Karpas-422 (cell line): ENCODE data around the gene PPP1R9B. TPM values are rescaled to one million over a fixed set of nuclear protein-coding genes. Genes with fewer than 3 reads are reported as not detected.

ENCODE experiments used
- DNase-seq: peaks from one replicate; pipeline ENCODE4 v3.0.0-alpha.2; 2015
- H2AFZ ChIP-seq: fragments of 200-600 bp; sonication (generic); 2 replicates; pipeline ENCODE4 v1.6.1; 2014; ENCODE audit warnings: antibody characterized with exemption, low read length, mixed read lengths
- H3K27ac ChIP-seq: fragments of 200-600 bp; sonication (generic); 2 replicates; pipeline ENCODE4 v1.5.1; 2014; ENCODE audit warnings: mild to moderate bottlenecking, low read length, moderate library complexity
- H3K27me3 ChIP-seq: fragments of 200-600 bp; sonication (generic); 2 replicates; pipeline ENCODE4 v1.6.1; 2014; ENCODE audit warnings: low read length, mixed read lengths
- H3K36me3 ChIP-seq: fragments of 200-600 bp; sonication (generic); 2 replicates; pipeline ENCODE4 v1.6.1; 2014; ENCODE audit warnings: low read length, mixed read lengths; ENCODE audit not compliant: insufficient read depth
- H3K4me1 ChIP-seq: fragments of 200-600 bp; sonication (generic); 2 replicates; pipeline ENCODE4 v1.6.1; 2014; ENCODE audit warnings: mild to moderate bottlenecking, low read length, mixed read lengths
- H3K4me2 ChIP-seq: fragments of 200-600 bp; sonication (generic); 2 replicates; pipeline ENCODE4 v1.6.1; 2014; ENCODE audit warnings: low read length, low read depth, mild to moderate bottlenecking; ENCODE audit not compliant: poor library complexity, severe bottlenecking
- H3K4me3 ChIP-seq: fragments of 200-600 bp; sonication (generic); 2 replicates; pipeline ENCODE4 v1.5.1; 2014; ENCODE audit warnings: mild to moderate bottlenecking, antibody characterized with exemption, low read length, mixed read lengths
- H3K79me2 ChIP-seq: fragments of 200-600 bp; sonication (generic); 2 replicates; pipeline ENCODE4 v1.6.1; 2014; ENCODE audit warnings: mild to moderate bottlenecking, low read length, mixed read lengths
- H3K9ac ChIP-seq: fragments of 200-600 bp; sonication (generic); 2 replicates; pipeline ENCODE4 v1.6.0; 2014; ENCODE audit warnings: low read length
- H3K9me2 ChIP-seq: fragments of 200-600 bp; sonication (generic), shearing (Covaris generic); replicated peaks from 2 replicates; pipeline ENCODE4 v1.6.0; 2014; ENCODE audit warnings: mild to moderate bottlenecking, low read length, moderate library complexity; ENCODE audit not compliant: insufficient read depth
- H3K9me3 ChIP-seq: fragments of 300-700, 200-600 bp; sonication (generic); 2 replicates; pipeline ENCODE4 v1.6.1; 2014; ENCODE audit warnings: low read length, mixed read lengths
- H4K20me1 ChIP-seq: fragments of 200-600 bp; sonication (generic); 2 replicates; pipeline ENCODE4 v1.6.1; 2014; ENCODE audit warnings: mild to moderate bottlenecking, antibody characterized with exemption, low read length, low read depth; ENCODE audit not compliant: insufficient read depth
- total RNA-seq: library from RNA; depleted of rRNA; stranded (reverse); fragments of >200 nt; shearing (Covaris generic); gene quantifications from 2 replicates; pipeline ENCODE4 v1.2.3, GENCODE V29; 2014; ENCODE audit warnings: low replicate concordance; rRNA removed

The PPP1R9B gene, protein sequence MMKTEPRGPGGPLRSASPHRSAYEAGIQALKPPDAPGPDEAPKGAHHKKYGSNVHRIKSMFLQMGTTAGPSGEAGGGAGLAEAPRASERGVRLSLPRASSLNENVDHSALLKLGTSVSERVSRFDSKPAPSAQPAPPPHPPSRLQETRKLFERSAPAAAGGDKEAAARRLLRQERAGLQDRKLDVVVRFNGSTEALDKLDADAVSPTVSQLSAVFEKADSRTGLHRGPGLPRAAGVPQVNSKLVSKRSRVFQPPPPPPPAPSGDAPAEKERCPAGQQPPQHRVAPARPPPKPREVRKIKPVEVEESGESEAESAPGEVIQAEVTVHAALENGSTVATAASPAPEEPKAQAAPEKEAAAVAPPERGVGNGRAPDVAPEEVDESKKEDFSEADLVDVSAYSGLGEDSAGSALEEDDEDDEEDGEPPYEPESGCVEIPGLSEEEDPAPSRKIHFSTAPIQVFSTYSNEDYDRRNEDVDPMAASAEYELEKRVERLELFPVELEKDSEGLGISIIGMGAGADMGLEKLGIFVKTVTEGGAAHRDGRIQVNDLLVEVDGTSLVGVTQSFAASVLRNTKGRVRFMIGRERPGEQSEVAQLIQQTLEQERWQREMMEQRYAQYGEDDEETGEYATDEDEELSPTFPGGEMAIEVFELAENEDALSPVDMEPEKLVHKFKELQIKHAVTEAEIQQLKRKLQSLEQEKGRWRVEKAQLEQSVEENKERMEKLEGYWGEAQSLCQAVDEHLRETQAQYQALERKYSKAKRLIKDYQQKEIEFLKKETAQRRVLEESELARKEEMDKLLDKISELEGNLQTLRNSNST
- 41.0 and 106 TPM in 2 replicates for total RNA-seq

DNA sequence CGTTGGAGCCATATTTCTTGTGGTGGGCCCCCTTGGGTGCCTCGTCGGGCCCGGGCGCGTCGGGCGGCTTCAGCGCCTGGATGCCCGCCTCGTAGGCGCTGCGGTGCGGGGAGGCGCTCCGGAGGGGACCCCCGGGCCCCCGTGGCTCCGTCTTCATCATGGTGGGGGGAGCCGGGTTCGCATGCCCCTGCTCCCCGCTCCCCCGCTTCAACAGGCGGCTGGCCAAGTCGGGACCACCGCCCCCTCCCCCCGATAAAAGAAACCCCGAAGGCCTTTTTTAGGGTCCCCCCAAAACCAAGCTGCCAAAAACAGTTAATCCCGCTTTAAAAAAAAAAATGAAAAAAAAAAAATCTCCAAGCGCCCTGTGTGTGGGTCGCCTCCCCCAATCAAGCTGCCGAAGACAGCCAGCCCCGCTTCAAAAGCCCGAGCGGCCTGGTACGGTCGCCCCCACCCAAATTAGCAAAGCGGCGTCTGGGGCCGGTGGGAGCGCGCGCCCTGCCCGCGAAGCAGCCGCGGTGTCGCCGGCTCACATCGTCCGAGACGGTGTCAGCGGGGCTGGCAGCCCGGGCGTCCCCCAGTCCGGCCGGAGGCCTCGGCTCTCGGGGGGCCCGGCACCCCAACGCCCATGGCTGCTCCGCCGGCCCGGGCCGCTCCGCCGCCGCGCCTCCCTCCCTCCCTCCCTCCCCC lies at the start of gene PPP1R9B:
Gene PPP1R9B (minus strand): TSS at position 324 of the 687 bp plus-strand sequence. CDS start 164 bp downstream, at position 160.
- Histone ChIP-seq H3K9me2 (no peaks in the 10 kb centered on the region), H3K79me2 (peaks cover 54% of the 10 kb centered on the region), H3K27me3 (no peaks in the 10 kb centered on the region), H3K27ac (peak within 1 kb of the TSS; percentile 97), H2AFZ (peak within 1 kb of the TSS; percentile 48; the same call in 1 of the 2 replicates), H3K9me3 (no peaks in the 10 kb centered on the region), H3K9ac (peak within 1 kb of the TSS; percentile 98), H3K4me1 (peaks cover 52% of the 10 kb centered on the region), H3K36me3 (0 out of 2 replicates have a peak, but pooled peaks cover under 1% of the 10 kb centered on the region), H4K20me1 (peaks cover 23% of the 10 kb centered on the region), H3K4me3 (peak within 1 kb of the TSS; percentile 95), H3K4me2 (peak within 1 kb of the TSS; percentile 98)
- DNase-seq: peak; percentile 67

DNA sequence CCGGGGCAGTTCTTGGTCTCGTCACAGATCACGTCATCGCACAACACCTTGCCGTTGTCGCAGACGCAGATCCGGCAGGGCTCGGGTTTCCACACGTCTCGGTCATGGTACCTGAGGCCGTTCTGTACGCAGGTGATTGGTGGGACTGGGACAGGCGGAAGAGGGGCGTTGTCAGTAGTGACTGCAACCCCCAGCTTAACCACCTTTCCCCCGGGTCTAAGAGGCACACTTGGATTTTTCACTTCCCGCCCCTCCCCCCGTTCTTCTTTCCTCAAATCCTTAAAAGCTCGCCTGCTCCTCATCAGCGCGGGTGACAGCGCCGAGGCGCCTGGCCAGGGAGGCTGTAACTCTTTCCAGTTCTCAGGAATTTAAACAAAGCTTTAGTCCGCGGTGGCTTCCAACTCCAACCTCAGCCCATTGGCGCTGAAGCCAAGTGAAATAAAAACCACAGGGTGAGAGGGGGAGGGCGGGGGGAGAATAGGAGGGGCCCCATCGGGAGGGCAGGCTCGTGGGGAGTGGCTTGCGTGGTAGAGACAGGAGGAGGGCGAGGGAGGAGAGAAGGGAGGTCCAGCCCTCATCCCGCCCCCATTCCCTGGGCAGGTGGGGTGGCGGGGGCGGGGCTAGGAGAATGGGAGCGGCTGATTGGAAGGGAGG lies 49.5 kb upstream of the PPP1R9B start:
- Histone ChIP-seq H3K27me3 (no peaks in the 10 kb centered on the region), H3K9me3 (no peaks in the 10 kb centered on the region), H3K4me2 (peak overlapping the region; percentile 62), H3K4me3 (no peak overlapping the region), H3K4me1 (peaks cover 9% of the 10 kb centered on the region; the same call in 1 of the 2 replicates), H3K79me2 (no peaks in the 10 kb centered on the region), H2AFZ (no peak overlapping the region), H3K36me3 (no peaks in the 10 kb centered on the region), H3K9ac (no peak overlapping the region), H4K20me1 (no peaks in the 10 kb centered on the region), H3K9me2 (no peaks in the 10 kb centered on the region), H3K27ac (no peak overlapping the region)
- peak; percentile 84 for DNase-seq

DNA sequence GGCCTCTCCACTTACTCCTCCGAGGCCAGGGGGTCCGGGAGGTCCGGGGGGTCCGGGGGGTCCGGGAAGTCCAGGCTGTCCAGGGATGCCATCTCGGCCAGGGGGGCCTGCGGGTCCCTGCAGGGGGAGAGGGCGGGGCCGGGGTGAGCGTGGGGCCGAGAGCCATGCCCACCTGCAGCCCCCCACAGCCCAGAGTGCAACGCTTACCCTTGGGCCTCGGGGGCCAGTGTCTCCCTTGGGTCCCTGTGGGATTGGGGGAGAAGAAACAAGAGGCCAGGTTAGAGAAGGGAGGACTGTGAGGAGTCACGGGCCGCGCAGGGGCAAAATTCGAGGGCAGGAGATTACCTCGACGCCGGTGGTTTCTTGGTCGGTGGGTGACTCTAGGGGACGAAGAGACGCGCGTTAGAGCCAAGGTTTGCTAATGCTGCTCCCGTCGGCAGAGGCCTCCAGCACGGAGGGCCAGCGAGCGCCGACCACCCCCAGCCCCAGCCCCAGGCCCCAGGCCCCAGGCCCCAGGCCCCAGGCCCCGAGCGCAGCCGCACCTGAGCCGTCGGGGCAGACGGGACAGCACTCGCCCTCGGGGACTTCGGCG lies 48.8 kb upstream of the PPP1R9B start:
- Histone ChIP-seq H3K27me3 (no peaks in the 10 kb centered on the region), H3K9me2 (no peaks in the 10 kb centered on the region), H3K36me3 (no peaks in the 10 kb centered on the region), H3K27ac (no peak overlapping the region), H2AFZ (no peak overlapping the region), H4K20me1 (no peaks in the 10 kb centered on the region), H3K4me1 (peaks cover 9% of the 10 kb centered on the region; the same call in 1 of the 2 replicates), H3K4me3 (no peak overlapping the region), H3K9me3 (no peaks in the 10 kb centered on the region), H3K9ac (no peak overlapping the region), H3K4me2 (no peak overlapping the region), H3K79me2 (no peaks in the 10 kb centered on the region)
- DNase-seq: no peak

DNA sequence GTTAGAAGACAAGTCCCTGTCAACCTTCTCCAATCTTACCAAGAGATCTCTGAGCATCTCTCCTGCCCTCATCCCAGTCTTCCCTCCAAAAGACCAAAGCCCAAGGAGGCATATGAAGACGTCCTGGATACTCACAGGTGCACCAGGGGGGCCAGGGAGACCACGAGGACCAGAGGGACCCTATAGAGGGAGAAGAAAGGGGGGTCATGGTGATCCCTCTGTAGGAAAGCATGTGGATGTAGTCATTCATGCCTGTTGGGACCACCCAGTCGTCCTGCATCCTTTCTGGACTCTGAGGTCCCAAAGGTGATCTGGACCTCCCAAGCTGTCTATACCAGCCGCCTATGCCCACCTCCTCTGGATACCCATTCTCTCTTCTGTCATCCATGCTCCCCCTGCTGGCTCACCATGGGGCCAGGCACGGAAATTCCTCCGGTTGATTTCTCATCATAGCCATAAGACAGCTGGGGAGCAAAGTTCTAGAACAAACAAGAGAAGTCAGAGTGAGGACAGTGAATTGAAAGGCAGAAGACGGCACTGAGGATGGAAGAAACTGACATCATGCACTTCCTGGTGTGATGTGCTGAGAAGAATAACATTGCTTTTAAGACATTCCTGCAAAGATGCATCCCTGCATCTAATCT lies 47.7 kb upstream of the PPP1R9B start:
- Histone ChIP-seq H3K4me2 (no peak overlapping the region), H3K9ac (no peak overlapping the region)
- peak; percentile 87 for DNase-seq

DNA sequence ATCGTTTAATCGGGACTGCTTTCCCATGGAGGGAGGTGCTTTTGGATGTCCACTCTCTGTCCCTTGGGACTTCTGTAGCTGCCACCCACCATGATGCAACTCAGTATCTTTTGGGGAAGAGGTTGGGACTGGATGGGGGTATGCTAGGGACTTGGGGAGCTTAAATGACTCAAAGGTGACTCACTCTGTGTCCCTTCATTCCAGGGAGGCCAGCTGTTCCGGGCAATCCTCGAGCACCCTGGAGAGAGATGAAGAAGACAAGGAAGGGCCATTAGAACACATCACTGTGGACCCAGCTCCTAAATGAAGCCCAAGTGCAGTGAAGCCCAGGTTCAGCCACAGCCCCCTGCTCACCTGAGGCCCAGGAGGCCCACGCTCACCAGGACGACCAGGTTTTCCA lies 46.3 kb upstream of the PPP1R9B start:
- no peak overlapping the region for H3K4me3 ChIP-seq

More for the DNA sequence above, 47.7 kb upstream of the PPP1R9B start:
- Histone ChIP-seq H3K4me1 (peaks cover 9% of the 10 kb centered on the region; the same call in 1 of the 2 replicates), H2AFZ (no peak overlapping the region), H3K36me3 (no peaks in the 10 kb centered on the region), H3K4me3 (no peak overlapping the region), H3K9me2 (no peaks in the 10 kb centered on the region), H3K27me3 (no peaks in the 10 kb centered on the region), H3K27ac (no peak overlapping the region), H3K79me2 (no peaks in the 10 kb centered on the region), H3K9me3 (no peaks in the 10 kb centered on the region), H4K20me1 (no peaks in the 10 kb centered on the region)

DNA sequence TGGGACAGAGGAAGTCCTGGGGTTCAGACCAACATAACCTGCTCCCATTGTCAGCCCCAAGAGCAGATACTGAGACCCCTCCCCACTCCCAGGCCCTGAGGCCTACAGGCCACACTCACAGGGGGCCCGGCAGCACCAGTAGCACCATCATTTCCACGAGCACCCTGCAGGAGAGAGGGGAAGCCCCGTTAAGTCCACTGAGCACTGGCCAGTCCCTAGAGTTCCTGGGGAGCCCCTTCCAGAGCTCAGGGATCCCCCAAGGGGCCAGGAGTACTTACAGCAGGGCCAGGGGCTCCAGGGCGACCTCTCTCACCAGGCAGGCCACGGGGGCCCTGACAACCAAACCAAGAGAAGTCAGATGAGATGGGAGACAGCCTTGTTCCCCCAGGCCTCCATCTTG lies 45.6 kb upstream of the PPP1R9B start:
- no peak overlapping the region for H3K4me2 ChIP-seq
- peaks cover 9% of the 10 kb centered on the region; the same call in 1 of the 2 replicates for H3K4me1 ChIP-seq
- H3K27me3 ChIP-seq: no peaks in the 10 kb centered on the region
- no peaks in the 10 kb centered on the region for H3K9me3 ChIP-seq
- no peaks in the 10 kb centered on the region for H3K9me2 ChIP-seq
- H4K20me1 ChIP-seq: no peaks in the 10 kb centered on the region
- no peaks in the 10 kb centered on the region for H3K79me2 ChIP-seq
- no peak overlapping the region for H3K9ac ChIP-seq
- no peak for DNase-seq
- no peak overlapping the region for H3K27ac ChIP-seq
- H2AFZ ChIP-seq: no peak overlapping the region
- H3K4me3 ChIP-seq: no peak overlapping the region
- no peaks in the 10 kb centered on the region for H3K36me3 ChIP-seq

More for the DNA sequence above, 46.3 kb upstream of the PPP1R9B start:
- H3K4me1 ChIP-seq: peaks cover 9% of the 10 kb centered on the region; the same call in 1 of the 2 replicates
- H3K9me2 ChIP-seq: no peaks in the 10 kb centered on the region
- H3K27me3 ChIP-seq: no peaks in the 10 kb centered on the region
- H4K20me1 ChIP-seq: no peaks in the 10 kb centered on the region
- no peaks in the 10 kb centered on the region for H3K36me3 ChIP-seq
- DNase-seq: no peak
- no peaks in the 10 kb centered on the region for H3K79me2 ChIP-seq
- no peak overlapping the region for H3K9ac ChIP-seq
- H3K4me2 ChIP-seq: no peak overlapping the region
- no peak overlapping the region for H2AFZ ChIP-seq
- H3K27ac ChIP-seq: no peak overlapping the region
- H3K9me3 ChIP-seq: no peaks in the 10 kb centered on the region
